ENCODE data around the gene MALRD1. TPM values are rescaled to one million over a fixed set of nuclear protein-coding genes. Genes with fewer than 3 reads are reported as not detected.

MALRD1 gene
- total RNA-seq, 4 donors from 2014 or later: 0.33 to 7.5 (median 1.1) TPM

GRCh38 chr10:19283285-19283684 is 234.7 kb downstream of the MALRD1 start:
- no peak for TF ChIP-seq CTCF (IDR thresholded peaks at IDR 0.05)
- TF ChIP-seq POLR2A (IDR thresholded peaks at IDR 0.05; ENCODE audit: low read depth): no peak
- TF ChIP-seq EP300 (IDR thresholded peaks at IDR 0.05): no peak
- TF ChIP-seq POLR2AphosphoS5 (IDR thresholded peaks at IDR 0.05): no peak
- Histone ChIP-seq H3K27me3 (no peaks in the 10 kb centered on the region), H3K9me3 (no peaks in the 10 kb centered on the region), H3K4me3 (no peak overlapping the region), H3K4me1 (no peaks in the 10 kb centered on the region), H3K36me3 (no peaks in the 10 kb centered on the region), H3K27ac (replicated peaks in 1 of 4) (no peak overlapping the region)
- intact Hi-C loops (cut with DNase I): no loop called here
- 91% methylated on average over 2 of the region's 2 CpGs for WGBS
- no peak for DNase-seq (ENCODE audit: extremely low spot score)

- TF ChIP-seq CTCF (IDR thresholded peaks at IDR 0.05) (no peak), POLR2AphosphoS5 (IDR thresholded peaks at IDR 0.05) (no peak), EP300 (IDR thresholded peaks at IDR 0.05) (no peak), POLR2A (IDR thresholded peaks at IDR 0.05; ENCODE audit: low read depth) (no peak)
- intact Hi-C loops (cut with DNase I): no loop called here
- Histone ChIP-seq H3K4me3 (no peak overlapping the region), H3K36me3 (no peaks in the 10 kb centered on the region), H3K4me1 (no peaks in the 10 kb centered on the region), H3K9me3 (no peaks in the 10 kb centered on the region), H3K27me3 (no peaks in the 10 kb centered on the region), H3K27ac (replicated peaks in 1 of 4) (no peak overlapping the region)
- WGBS: 74% methylated on average over 5 of the region's 5 CpGs
- no peak for DNase-seq (ENCODE audit: extremely low spot score)
Observed at GRCh38 chr10:19283786-19284185, 235.2 kb downstream of the MALRD1 start.

GRCh38 chr10:19290770-19291169 is 242.2 kb downstream of the MALRD1 start:
- no peaks in the 10 kb centered on the region for H3K4me1 ChIP-seq
- H3K9me3 ChIP-seq: no peaks in the 10 kb centered on the region
- intact Hi-C loops (cut with DNase I): no loop called here
- TF ChIP-seq POLR2AphosphoS5 (IDR thresholded peaks at IDR 0.05): no peak
- TF ChIP-seq EP300 (IDR thresholded peaks at IDR 0.05): no peak
- DNase-seq (ENCODE audit: extremely low spot score): no peak
- H3K36me3 ChIP-seq: no peaks in the 10 kb centered on the region
- H3K27me3 ChIP-seq: no peaks in the 10 kb centered on the region
- H3K4me3 ChIP-seq: no peak overlapping the region
- WGBS: 18% methylated on average over 1 of the region's 1 CpG
- H3K27ac ChIP-seq (replicated peaks in 1 of 4): no peak overlapping the region

GRCh38 chr10:19294233-19294632 is 245.6 kb downstream of the MALRD1 start:
- 57% methylated on average over 2 of the region's 2 CpGs for WGBS
- no peaks in the 10 kb centered on the region for H3K36me3 ChIP-seq
- H3K9me3 ChIP-seq: no peaks in the 10 kb centered on the region
- TF ChIP-seq EP300 (IDR thresholded peaks at IDR 0.05) (no peak), CTCF (IDR thresholded peaks at IDR 0.05) (no peak), POLR2AphosphoS5 (IDR thresholded peaks at IDR 0.05) (no peak), POLR2A (IDR thresholded peaks at IDR 0.05; ENCODE audit: low read depth) (no peak)
- DNase-seq (ENCODE audit: extremely low spot score): no peak
- H3K27ac ChIP-seq (replicated peaks in 1 of 4): no peak overlapping the region
- intact Hi-C loops (cut with DNase I): no loop called here
- H3K4me1 ChIP-seq: no peaks in the 10 kb centered on the region
- H3K4me3 ChIP-seq: no peak overlapping the region
- H3K27me3 ChIP-seq: no peaks in the 10 kb centered on the region

GRCh38 chr10:19299645-19300044 is 251.0 kb downstream of the MALRD1 start:
- no peaks in the 10 kb centered on the region for H3K36me3 ChIP-seq
- H3K27ac ChIP-seq (replicated peaks in 1 of 4): no peak overlapping the region
- 83% methylated on average over 3 of the region's 3 CpGs for WGBS
- H3K4me1 ChIP-seq: no peaks in the 10 kb centered on the region
- TF ChIP-seq EP300 (IDR thresholded peaks at IDR 0.05) (no peak), POLR2A (IDR thresholded peaks at IDR 0.05; ENCODE audit: low read depth) (no peak), CTCF (IDR thresholded peaks at IDR 0.05) (no peak), POLR2AphosphoS5 (IDR thresholded peaks at IDR 0.05) (no peak)
- no peaks in the 10 kb centered on the region for H3K27me3 ChIP-seq
- H3K9me3 ChIP-seq: no peaks in the 10 kb centered on the region
- H3K4me3 ChIP-seq: no peak overlapping the region
- intact Hi-C loops (cut with DNase I): no loop called here
- DNase-seq (ENCODE audit: extremely low spot score): no peak
